Islet of Langerhans (tissue), 1 donor: Measurements from ENCODE around the gene ELP4.

Experiments used
- FAIRE-seq: peaks from one replicate; lab custom pipeline; 2011; peaks lifted over from hg19 to GRCh38; lab: Jason Lieb, UNC

Gene ELP4

DNA sequence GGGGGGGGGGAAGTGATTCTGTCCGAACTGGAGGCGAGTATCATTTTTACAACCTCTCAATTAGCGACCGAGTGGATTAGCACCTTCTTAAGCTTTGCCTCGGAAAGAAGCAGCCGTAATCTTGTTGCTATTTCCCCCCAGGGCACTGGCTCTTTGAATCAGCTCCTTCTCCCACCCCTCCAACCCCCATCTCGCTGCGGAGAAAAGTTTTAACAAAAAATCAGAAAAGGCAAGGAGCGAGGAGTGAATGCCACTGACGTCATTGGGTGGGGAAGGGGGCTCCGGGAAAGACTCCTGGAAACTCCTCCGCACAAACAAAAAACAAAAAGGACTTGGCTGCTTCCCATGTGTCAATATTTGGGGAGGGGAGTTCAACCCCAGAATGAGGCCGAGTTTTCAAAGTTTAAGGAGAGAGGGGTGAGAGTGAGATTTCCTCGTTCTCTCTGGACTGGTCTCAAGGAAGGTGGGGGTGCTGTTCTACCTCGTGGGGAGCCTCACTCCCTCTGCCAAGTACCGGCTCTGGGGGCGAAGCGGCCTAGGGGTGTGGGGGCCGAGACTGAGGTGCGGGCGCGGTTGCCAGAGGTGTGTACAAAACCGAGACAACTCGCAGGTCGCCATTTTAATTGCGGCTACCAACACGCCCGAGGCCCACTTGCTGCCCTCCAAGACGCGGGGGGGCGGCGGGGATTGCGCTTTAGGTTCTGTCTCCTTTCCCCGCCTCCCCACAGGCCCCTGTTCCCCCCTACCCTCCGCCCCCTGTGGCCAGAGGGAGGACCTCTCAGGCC lies 304.0 kb downstream of the ELP4 start:
- FAIRE-seq: no peak

DNA sequence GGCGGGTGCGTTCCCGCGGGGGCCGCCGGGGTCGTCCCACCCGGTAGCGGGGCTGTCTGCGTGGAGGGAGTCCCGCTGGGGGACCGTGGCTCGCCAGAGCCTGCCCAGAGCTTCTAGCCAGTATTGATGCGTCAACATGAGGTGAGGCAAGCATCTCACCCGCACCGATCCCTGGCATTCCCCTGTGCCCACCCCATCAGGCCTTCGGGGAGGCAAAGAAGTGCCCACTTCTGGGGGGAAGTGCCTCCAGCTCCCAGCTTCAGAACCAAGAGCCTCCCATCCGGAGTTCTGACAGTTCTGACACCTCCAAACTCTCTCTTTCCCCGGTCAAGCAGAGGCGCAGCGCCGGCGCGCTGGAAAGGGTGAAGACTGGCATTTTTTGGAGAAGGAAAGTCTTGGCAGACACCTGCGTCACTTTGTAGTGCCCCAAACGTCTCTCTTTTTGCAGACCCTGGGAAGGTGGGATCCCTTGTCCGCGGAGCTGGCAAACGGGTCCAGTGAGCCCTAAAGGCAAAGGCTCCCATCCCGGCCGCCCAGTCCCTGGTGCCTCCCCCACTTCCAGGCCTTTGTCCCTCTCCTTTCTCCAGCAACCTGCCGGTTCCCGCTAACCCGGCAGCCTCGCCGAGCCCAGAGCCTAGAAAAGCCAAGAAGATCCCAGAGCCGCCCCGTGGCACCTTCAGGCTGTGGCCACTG lies 304.8 kb downstream of the ELP4 start:
- FAIRE-seq: no peak

- no peak for FAIRE-seq
Observed at GRCh38 chr11:31815711-31816467, 306.3 kb downstream of the ELP4 start.

GRCh38 chr11:31816468-31817053 lies 307.0 kb downstream of the ELP4 start:
- FAIRE-seq: no peak

GRCh38 chr11:31817054-31817620 lies 307.6 kb downstream of the ELP4 start:
- no peak for FAIRE-seq

GRCh38 chr11:31817621-31818424 lies 308.3 kb downstream of the ELP4 start:
- no peak for FAIRE-seq

GRCh38 chr11:31818425-31818755 lies 308.8 kb downstream of the ELP4 start:
- FAIRE-seq: no peak

DNA sequence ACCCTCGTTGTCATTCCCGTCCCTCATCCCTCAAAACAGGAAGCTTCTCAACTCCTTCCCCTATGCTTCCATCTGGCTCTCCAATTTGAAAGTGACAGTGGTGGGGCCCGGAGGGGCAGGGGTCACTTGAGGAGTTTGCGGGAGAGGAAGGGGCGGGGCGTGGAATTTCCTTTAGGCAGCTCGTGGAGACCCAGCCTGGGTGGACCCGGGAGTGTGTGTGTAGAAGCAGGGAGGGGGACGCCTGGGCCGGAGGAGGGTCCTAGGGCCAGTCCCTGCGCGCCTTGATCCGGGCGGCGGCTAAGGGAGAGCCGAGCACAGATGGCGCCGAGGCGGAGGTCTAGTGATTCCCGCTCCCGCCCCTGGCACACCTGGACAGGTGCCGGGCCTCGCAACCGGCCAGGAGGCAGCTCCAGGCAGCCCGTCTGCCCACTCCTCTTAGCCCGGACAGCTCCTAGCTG lies 309.3 kb downstream of the ELP4 start:
- no peak for FAIRE-seq

DNA sequence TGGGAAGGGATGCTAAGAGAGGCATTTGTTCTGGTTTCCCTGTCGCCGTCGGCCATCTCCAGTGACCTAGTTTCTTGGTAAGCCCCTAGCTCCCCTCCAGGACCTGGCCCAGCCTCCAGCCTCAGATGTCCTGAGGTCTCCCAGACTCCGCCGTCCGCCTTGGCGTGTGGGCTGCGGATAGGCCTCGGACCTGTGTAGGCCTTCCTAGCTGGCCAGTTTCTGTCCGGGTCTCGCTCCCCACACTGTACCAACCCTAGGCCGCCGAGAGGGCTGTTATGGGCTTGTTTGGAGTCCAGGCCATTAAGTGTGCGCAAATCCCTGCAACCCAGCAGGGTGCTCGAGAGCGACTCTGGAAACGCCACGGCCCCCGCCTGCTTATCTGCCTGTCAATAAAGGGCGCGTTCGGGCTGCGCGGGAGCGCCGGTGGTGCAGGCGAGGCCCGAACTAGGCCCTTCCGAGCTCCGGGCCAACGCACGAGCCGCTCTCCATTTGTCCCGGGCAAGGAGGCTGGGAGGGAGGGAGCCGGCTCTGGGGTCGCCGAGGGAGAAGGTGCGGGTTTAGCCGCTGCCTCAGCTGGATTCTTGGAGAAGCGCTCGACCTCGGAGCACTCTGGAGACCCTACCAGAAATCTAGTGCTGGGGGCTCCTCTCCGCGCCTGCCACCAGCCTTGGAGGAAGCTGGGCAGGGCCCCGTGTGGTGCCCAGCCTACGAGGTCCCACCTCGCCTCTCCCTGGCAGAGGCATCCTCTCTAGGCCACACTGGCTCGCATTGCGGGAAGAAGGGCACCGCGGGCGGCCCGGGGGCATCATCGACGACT lies 310.3 kb downstream of the ELP4 start:
- no peak for FAIRE-seq

DNA sequence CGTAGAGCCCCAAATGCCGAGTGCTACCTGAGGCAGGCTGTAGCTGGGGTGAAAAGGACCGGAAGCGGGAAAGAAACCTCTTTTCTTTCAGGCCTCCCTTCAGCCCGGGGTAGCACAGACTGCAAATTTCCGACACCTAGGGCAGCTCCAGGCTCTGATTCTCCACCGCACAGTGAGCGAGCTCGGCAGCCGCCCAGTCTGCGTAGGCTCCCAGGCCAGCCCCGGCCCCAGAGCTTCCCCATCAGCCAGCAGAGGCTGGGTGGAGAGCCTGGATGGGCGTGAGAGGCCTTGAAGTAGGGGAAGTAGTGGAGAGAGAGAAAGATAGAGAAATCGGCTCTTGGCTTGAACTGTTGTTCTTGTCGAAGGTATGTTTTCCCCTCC lies 310.9 kb downstream of the ELP4 start:
- no peak for FAIRE-seq

- peak; percentile 90 for FAIRE-seq
Observed at GRCh38 chr11:31821235-31821764, 311.7 kb downstream of the ELP4 start.

- no peak for FAIRE-seq
Observed at GRCh38 chr11:31821766-31822165, 312.2 kb downstream of the ELP4 start.

DNA sequence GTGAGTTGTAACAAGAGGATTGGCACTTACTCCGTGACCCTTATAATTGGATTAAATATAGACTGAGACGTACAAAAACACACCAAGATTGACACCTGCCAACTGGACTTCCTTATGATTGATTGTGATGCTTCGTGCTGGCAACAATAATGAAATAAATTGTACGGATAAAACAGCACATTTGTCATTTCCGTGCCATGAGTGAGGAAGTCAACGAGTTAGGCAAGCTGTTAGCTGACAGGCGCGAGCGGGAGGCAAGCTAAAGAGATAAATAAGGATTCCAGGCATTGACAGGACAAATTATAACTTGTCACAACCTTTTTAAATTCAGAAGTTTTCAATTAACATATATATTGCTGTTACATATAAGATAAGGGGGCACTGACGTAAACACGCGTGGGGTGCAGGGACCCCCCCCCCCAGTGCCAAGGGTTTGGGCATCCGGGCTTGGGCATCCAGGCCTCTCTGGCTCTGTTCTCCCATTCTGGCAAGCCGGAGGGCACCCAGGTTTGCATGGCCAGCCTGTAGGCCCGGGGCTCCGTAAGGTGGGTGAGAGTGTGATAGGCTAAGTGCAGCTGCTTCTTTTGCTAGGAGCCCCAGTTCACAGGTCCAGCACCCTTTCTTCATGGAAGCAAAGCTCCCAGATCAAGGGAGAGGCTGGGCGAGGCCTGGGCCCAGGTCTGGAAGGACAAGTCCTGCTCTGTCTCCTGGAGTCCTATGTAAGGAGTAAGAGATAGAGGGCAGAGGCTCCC lies 312.8 kb downstream of the ELP4 start:
- no peak for FAIRE-seq

DNA sequence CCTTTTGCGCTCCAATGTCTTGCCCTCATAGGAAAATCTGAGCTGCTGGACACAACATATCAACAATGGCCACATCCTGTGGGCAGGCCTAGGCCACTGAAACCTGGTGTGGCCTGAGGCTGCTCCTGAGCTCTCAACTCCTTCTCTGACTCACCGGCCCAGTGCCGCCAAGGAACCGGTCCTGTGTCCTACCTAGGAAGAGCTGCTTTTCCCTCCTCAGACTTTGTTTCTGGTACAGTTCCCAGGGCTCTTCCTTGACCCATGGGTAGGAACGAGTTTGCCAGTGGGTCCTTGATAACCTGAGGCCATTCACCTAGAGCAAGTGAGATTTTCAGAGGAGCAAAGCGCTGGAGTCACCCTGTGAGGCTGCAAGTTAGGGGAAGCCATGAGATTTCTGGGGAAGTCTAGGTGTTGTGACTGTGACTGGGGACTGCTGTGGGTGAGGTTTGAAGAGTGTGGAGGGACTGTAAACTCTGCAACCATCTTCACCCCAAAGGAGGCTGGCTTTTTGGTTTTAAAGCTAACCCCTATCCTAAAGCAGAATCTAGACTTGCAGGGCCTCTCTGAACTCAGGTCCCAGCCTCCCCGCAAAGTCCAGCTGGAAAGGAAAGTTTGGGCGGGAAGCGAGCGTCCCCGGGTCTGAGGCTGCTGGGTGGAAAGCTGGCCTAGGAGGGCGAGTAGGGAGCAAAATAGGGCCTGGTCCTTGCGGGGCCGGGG lies 313.5 kb downstream of the ELP4 start:
- FAIRE-seq: no peak

GRCh38 chr11:31823644-31824331 lies 314.2 kb downstream of the ELP4 start:
- no peak for FAIRE-seq

DNA sequence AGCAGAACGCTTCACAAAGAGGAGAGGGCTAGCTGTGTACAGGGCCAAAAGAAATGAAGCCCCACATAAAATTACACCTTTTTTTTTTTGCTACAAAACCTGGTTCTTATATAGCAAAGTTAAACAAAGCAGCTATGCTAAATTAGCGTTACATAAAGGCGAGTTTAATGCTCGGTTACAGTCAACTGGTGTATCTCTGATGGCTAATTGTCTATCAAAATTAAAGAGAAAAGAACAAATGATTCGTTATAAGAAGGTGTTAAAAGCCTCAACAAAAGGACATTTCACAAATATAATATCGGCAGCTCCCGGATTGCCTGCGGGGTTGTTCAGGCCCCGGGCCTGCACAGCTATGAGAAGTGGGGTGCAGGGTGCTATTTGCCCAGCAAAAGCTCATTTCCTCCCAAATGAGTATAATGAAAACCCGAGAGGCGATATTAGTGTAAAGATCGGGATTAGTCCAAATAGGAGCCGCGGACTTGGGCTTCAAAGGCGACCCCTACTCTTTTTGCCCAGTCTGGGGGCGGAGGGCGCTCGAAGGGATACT lies 314.8 kb downstream of the ELP4 start:
- FAIRE-seq: peak; percentile 36

- no peak for FAIRE-seq
Observed at GRCh38 chr11:31824879-31825837, 315.6 kb downstream of the ELP4 start.
